Neutrophil (primary cell): ENCODE measurements around the gene GALE.
A peak's percentile ranks its signal among the peaks of the same experiment; 100 is the strongest.
"Not testable (repeated sequence)": the region's sequence is repeated elsewhere in the genome, so short reads cannot be mapped to it uniquely, and the experiment has no call there.

Experiments
- H3K27ac ChIP-seq: fragments of 200-600 bp; sonication (generic); 2 replicates; pipeline ENCODE4 v1.5.1; 2016; ENCODE audit warnings: mild to moderate bottlenecking, moderate library complexity
- H3K27me3 ChIP-seq: fragments of 200-600 bp; sonication (generic); 2 replicates; pipeline ENCODE4 v1.6.0; 2016; ENCODE audit warnings: mild to moderate bottlenecking
- H3K36me3 ChIP-seq: fragments of 200-600 bp; sonication (generic); 2 replicates; pipeline ENCODE4 v1.5.1; 2017
- H3K4me1 ChIP-seq, 2 experiments: fragments of 200-600 bp in 1 of 2; sonication (generic) in 1 of 2; 1 replicate in 1 of 2; 2 replicates in 1 of 2; pipeline versions ENCODE4 v1.5.1 to v1.6.1; 2013 to 2016; ENCODE audit warnings: low read depth in 1 of 2, low read length in 1 of 2, mild to moderate bottlenecking in 1 of 2, moderate library complexity in 1 of 2; ENCODE audit not compliant: control insufficient read depth in 1 of 2, insufficient read depth in 1 of 2
- H3K4me3 ChIP-seq, 2 experiments: fragments of 200-600 bp in 1 of 2; sonication (generic) in 1 of 2; 1 replicate in 1 of 2; 2 replicates in 1 of 2; pipeline ENCODE4 v1.5.1; 2013 to 2016; ENCODE audit warnings: low read depth in 1 of 2, low read length in 1 of 2, mild to moderate bottlenecking in 1 of 2, moderate library complexity in 1 of 2
- H3K9me3 ChIP-seq: fragments of 200-600 bp; sonication (generic); 2 replicates; pipeline ENCODE4 v1.5.1; 2016
- TF ChIP-seq, protein P1 (sequence below): fragments of 200-600 bp; sonication (generic); IDR thresholded peaks from 2 replicates; pipeline ENCODE4 v1.5.1; 2016; ENCODE audit warnings: antibody characterized with exemption

Gene GALE

DNA sequence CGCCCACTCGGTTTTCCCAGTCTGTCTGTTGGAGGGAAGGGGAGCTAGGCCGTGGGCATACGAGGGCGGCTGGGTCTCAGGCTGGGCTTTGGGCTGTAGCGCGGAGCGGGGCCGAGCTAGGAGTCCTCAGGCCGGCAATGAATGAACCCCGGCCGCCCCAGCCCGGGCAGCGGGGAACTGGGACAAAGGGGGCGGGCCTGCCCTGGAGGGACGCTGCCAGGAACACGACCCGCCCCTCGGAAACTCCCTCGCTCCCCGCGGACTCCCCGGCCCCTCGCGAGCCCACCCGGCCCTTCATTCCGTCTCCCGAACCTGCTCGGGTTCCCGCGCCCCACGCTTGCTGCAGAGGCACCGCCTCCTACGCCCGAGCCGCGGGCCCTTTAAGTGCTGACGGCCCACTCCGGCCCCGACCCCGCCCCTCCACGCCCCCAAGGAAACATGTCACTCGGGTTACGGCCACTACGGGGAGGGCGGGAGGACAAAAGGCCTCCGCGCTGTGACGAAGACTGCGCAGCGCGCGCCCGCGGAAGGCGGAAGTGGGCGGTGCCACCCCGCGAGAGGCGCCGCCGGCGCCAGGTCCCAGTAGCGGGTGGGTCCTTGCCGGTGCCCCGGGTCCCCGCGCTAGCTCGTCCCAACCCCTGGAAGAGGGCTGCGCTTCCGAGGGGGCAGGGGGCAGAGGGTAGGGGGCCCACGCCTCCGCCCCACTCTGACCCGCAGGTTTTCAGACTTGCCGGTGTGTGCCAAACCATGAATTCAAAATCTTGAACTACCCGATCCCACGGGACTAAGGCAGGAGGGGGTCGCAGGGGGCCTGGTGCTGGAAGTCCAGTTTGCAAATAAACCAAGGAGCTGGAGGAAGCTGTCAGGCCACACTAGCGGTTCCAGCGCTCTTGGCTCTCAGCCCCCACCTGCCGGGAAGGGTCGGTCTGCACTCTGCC, at the start of gene GALE:
Gene GALE (minus strand): TSS at position 355 of the 938 bp plus-strand sequence. CDS start 1,747 bp downstream, outside the sequence.
- TF ChIP-seq, protein P1, sequence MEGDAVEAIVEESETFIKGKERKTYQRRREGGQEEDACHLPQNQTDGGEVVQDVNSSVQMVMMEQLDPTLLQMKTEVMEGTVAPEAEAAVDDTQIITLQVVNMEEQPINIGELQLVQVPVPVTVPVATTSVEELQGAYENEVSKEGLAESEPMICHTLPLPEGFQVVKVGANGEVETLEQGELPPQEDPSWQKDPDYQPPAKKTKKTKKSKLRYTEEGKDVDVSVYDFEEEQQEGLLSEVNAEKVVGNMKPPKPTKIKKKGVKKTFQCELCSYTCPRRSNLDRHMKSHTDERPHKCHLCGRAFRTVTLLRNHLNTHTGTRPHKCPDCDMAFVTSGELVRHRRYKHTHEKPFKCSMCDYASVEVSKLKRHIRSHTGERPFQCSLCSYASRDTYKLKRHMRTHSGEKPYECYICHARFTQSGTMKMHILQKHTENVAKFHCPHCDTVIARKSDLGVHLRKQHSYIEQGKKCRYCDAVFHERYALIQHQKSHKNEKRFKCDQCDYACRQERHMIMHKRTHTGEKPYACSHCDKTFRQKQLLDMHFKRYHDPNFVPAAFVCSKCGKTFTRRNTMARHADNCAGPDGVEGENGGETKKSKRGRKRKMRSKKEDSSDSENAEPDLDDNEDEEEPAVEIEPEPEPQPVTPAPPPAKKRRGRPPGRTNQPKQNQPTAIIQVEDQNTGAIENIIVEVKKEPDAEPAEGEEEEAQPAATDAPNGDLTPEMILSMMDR: peak; percentile 29
- peaks cover 42% of the 10 kb centered on the region for H3K36me3 ChIP-seq
- no peaks in the 10 kb centered on the region for H3K27me3 ChIP-seq

DNA sequence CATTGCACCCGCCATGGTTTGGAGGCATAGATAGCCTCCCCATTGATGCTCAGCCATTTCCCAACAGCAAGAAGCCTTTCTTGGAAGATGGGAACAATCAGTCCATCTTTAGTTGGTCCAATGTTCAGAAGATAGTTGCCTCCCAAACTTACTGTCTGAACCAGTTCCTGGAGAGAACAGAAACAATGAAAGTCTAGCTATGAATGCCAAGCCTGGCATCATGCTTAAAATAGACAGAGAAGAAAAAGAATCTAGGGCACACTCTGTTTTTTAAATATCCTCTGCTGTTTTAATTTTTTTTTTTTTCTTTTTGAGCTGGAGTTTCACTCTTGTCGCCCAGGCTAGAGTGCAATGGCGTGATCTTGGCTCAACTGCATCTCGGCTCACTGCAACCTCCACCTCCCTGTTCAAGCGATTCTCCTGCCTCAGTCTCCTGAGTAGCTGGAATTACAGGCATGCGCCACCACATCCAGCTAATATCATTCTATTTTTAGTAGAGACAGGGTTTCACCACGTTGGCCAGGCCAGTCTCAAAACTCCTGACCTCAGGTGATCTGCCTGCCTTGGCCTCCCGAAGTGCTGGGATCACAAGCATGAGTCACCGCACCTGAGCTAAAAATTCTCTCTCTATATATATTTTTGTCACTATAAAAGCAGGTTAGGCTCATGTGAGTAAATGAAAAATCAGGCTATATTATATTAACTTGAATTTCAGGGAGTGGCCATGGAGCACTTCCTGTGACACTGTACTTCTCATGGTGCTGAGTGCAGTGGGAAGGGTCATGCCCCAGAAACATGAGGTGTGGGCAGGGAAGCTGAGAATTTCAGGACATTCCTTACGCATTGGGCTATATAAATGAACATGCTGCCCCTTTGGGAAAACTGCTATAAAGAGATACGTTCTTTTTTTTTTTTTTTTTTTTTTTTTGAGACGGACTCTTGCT, 48.4 kb upstream of the GALE start:
- Histone ChIP-seq H3K4me3 (no peak overlapping the region), H3K27ac (no peak overlapping the region), H3K36me3 (peaks cover 28% of the 10 kb centered on the region), H3K9me3 (no peaks in the 10 kb centered on the region), H3K27me3 (no peaks in the 10 kb centered on the region), H3K4me1 (no peaks in the 10 kb centered on the region)
- TF ChIP-seq, protein P1: no peak

More for the DNA sequence above, at the start of gene GALE:
- Histone ChIP-seq H3K27ac (peak within 1 kb of the TSS; percentile 90), H3K9me3 (no peaks in the 10 kb centered on the region), H3K4me3 (peak within 1 kb of the TSS; percentile 87 to 97), H3K4me1 (peaks cover 19 to 23% of the 10 kb centered on the region in 2 experiments)

DNA sequence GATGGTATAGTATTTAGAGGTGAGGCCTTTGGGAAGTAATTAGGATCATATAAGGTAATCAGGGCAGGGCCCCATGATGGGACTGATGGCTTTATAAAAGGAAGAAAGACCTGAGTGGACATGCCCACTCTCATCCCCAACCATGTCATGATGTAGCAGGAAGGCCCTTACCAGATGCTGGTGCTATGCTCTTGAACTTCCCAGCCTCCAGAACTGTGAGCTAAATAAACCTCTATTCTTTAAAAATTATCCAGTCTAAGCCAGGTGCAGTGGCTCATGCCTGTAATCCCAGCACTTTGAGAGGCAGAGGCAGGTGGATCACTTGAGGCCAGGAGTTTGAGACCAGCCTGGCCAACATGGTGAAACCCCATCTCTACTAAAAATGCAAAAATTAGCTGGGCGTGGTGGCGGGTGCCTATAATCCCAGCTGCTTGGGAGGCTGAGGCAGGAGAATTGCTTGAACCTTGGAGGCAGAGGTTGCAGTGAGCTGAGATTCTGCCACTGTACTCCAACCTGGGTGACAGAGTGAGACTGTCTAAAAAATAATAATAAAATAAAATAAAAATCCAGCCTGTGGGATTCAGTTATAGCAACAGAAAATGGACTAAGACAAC, 47.0 kb upstream of the GALE start:
- peaks cover 28% of the 10 kb centered on the region for H3K36me3 ChIP-seq
- H3K4me1 ChIP-seq, H3K4me3 ChIP-seq, H3K27me3 ChIP-seq, H3K9me3 ChIP-seq, H3K27ac ChIP-seq: not testable (repeated sequence)

DNA sequence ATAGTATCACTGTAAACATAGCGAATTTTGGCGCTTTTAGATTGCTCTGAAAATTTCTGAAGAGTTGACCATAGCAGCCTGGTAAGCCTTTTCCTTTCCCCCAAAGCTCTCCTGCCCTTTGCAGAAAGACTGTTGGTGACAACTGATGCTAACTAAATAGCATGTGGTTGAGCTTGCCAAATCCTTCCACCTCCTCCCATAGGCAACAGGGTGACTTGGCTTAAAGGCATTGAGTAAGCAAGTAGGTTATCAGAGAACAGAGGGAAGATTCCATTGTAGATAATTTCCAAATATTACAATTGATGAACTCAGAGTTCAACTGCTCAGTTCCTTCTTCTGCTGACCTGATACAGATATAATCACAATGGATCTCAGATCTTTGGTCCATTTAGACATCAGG, 44.6 kb upstream of the GALE start:
- H3K9me3 ChIP-seq: no peaks in the 10 kb centered on the region
- H3K4me3 ChIP-seq: no peak overlapping the region

DNA sequence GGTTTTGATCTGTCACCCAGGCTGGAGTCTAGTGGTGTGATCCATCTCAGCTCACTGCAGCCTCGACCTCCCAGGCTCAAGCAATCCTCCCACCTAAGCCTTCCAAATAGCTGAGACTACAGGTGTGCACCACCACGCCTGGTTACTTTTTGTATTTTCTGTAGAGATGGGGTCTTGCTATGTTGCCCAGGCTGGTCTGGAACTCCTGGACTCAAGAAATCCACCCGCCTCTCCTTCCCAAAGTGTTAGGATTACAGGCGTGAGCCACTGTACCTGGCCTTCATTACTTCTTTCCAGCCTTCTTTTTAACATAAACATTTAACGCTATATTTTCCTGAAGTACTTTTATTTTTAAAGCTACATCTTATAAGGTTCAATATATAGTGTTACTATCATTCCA, 43.1 kb upstream of the GALE start:
- H3K4me1 ChIP-seq: peaks cover 3% of the 10 kb centered on the region in 2 experiments
- no peaks in the 10 kb centered on the region for H3K27me3 ChIP-seq
- H3K27ac ChIP-seq: no peak overlapping the region
- no peak overlapping the region for H3K4me3 ChIP-seq
- no peaks in the 10 kb centered on the region for H3K9me3 ChIP-seq
- peaks cover 23% of the 10 kb centered on the region for H3K36me3 ChIP-seq
- TF ChIP-seq, protein P1: no peak

More for the DNA sequence above, 44.6 kb upstream of the GALE start:
- no peaks in the 10 kb centered on the region for H3K4me1 ChIP-seq
- H3K27ac ChIP-seq: no peak overlapping the region
- H3K27me3 ChIP-seq: no peaks in the 10 kb centered on the region
- TF ChIP-seq, protein P1: no peak
- peaks cover 23% of the 10 kb centered on the region for H3K36me3 ChIP-seq
